SU-DHL-6 (cell line): ENCODE results near the gene GP9.

Experiments
- EZH2phosphoT487 ChIP-seq: fragments of 200-600 bp; sonication (generic), shearing (Covaris generic); conservative IDR thresholded peaks from 2 replicates; pipeline ENCODE4 v1.6.1; 2018; ENCODE audit warnings: mild to moderate bottlenecking, antibody characterized with exemption, low read length, moderate library complexity, mixed read lengths
- TF ChIP-seq, protein P1 (sequence below): fragments of 200-600 bp; sonication (generic); IDR thresholded peaks from one replicate; pipeline ENCODE4 v1.5.1; 2017; ENCODE audit warnings: antibody characterized with exemption, mild to moderate bottlenecking, low read length, moderate library complexity; ENCODE audit not compliant: insufficient read depth, poor library complexity, severe bottlenecking

DNA sequence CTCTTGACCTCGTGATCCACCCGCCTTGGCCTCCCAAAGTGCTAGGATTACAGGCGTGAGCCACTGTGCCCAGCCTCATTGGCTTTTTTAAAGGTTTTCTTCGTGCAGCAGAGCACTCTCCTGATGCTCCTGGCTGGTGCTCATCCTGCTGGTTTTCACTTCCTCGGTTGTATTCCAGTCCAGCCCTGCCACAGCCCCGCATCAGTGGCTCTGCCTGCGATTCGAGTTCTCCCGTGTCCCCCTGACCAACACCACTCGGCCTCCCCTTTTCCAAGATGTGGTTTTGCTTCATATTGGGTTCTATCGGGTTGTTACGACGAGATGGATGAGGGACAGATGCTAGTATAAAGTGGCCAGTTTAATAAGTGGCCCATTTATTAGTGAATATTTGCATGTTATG, 31.7 kb upstream of the GP9 start:
- TF ChIP-seq, protein P1, sequence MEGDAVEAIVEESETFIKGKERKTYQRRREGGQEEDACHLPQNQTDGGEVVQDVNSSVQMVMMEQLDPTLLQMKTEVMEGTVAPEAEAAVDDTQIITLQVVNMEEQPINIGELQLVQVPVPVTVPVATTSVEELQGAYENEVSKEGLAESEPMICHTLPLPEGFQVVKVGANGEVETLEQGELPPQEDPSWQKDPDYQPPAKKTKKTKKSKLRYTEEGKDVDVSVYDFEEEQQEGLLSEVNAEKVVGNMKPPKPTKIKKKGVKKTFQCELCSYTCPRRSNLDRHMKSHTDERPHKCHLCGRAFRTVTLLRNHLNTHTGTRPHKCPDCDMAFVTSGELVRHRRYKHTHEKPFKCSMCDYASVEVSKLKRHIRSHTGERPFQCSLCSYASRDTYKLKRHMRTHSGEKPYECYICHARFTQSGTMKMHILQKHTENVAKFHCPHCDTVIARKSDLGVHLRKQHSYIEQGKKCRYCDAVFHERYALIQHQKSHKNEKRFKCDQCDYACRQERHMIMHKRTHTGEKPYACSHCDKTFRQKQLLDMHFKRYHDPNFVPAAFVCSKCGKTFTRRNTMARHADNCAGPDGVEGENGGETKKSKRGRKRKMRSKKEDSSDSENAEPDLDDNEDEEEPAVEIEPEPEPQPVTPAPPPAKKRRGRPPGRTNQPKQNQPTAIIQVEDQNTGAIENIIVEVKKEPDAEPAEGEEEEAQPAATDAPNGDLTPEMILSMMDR, result no peak
- TF ChIP-seq EZH2phosphoT487, result no peak
